Right lobe of liver (tissue), 4 donors: ENCODE measurements around the gene KCNAB1.

Source experiments
- POLR2A ChIP-seq: fragments of 450-650 bp; IDR thresholded peaks from one replicate; pipeline ENCODE4 v1.6.1; 2017; ENCODE audit warnings: antibody characterized with exemption, mild to moderate bottlenecking
- TF ChIP-seq, protein P1 (sequence below), 4 donors: fragments of 200-600 bp in 3 of 4; fragments of 450-650 bp in 1 of 4; IDR thresholded peaks; one replicate each; pipeline versions ENCODE4 v1.5.1 to v1.8.0; 2016 to 2022; ENCODE audit warnings: antibody characterized with exemption in 4 of 4, mild to moderate bottlenecking in 2 of 4
- donor health status: DM: no; HTN: no; CAD: no.
- donor health status: DM: no; HTN: no; CAD: no.
- donor health status: DM: no; HTN: yes; CAD: no.

DNA sequence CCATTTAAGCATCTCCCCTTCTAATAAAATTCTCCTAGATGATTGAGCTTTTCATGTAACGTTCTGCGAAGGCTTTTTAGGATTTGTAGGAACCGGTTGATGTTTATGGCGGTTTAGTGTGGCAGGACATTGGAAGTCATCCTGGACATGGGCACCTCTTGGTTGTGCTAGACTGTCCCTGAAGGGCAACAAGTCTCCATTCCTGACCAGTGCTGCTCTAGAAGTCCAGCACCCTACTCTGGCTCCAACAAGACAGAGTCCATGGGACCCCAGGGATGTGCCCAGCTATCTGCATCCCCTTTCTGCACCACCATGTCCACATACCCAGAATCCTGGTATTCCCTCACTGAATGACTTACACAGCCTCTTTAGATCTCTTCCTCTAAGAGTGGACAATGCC, 46.4 kb downstream of the KCNAB1 start:
- TF ChIP-seq, protein P1, sequence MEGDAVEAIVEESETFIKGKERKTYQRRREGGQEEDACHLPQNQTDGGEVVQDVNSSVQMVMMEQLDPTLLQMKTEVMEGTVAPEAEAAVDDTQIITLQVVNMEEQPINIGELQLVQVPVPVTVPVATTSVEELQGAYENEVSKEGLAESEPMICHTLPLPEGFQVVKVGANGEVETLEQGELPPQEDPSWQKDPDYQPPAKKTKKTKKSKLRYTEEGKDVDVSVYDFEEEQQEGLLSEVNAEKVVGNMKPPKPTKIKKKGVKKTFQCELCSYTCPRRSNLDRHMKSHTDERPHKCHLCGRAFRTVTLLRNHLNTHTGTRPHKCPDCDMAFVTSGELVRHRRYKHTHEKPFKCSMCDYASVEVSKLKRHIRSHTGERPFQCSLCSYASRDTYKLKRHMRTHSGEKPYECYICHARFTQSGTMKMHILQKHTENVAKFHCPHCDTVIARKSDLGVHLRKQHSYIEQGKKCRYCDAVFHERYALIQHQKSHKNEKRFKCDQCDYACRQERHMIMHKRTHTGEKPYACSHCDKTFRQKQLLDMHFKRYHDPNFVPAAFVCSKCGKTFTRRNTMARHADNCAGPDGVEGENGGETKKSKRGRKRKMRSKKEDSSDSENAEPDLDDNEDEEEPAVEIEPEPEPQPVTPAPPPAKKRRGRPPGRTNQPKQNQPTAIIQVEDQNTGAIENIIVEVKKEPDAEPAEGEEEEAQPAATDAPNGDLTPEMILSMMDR (IDR thresholded peaks at IDR 0.05), result no peak
- TF ChIP-seq POLR2A, result no peak
